ENCODE measurements around the gene NINJ1. TPM values are rescaled to one million over a fixed set of nuclear protein-coding genes. Genes with fewer than 3 reads are reported as not detected.

The NINJ1 gene
- total RNA-seq, 4 donors from 2014 or later = 58.8 to 81.6 (median 75.2) TPM

DNA sequence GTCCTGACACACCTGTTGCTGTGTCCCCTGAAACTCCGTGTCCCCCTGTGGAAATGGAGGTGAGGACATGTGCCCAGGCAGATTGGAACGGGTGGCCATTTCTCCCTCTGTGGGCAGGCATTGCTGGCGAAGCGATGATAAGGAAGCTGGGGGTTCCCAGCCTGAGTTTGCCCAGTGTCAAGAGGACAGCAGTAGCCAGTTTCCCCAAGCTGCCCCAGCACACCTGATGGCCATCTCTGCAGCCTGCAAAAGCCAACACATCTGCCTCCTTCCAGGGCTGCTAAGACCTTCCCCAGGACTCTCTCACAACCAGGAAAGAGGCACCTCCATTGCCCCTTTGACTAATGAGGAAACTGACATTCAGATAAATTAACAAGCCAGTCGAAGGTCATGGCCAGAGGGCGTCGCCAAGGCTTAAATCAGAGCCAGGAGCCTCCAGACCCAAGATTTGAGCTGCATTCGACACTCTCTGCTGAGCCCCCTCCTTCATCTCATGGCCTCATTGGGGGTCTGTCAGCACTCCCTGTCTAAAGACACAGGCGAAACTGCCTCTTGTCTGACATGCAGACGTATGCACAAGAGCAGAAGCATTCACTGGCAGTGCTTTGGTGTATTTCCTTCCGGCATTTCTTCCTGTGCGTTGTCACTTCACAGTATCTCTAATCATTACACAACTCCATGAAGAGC is 39.5 kb upstream of the NINJ1 start:
- H3K4me1 ChIP-seq = peaks cover 0 to 1% (median 0%) of the 10 kb centered on the region in 3 donors

DNA sequence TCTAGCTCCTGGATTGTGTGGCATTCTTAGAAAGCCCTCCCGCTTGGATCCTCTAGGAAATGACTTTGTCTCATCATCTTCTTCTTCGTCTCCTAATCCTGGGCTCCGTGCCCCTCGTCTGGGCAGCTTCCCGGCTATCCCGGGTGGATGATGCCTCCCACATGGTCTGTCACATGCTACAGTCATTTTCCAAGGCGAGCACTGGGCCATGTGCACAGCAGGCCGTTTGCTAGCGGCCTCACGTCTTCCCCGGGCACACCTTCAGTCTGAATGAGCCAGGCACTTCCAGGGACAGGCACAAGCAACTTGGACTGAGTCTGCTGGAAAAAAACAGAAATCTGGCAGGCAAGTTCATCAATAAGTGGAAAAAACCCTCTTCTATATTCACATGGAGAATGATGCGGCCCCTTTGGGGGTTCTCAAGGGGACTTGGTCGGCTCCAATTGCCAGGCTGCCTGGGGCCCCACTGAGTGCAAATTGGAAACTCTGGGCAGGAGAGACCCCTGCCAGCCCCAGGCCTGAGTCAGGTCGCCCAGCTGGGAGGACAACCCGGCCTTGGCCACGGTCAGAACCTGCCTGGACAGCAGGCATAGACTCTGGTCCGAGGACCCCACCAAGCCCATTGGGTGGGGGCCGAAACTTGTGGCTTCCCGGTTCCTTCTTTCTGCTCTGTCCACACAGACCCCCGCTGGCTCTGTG is 38.8 kb upstream of the NINJ1 start:
- Histone ChIP-seq H3K27ac (no peak overlapping the region), H3K27me3 (no peaks in the 10 kb centered on the region), H3K4me1 (peaks cover 0 to 8% (median 0%) of the 10 kb centered on the region in 3 donors), H3K9me3 (no peaks in the 10 kb centered on the region), H3K36me3 (no peaks in the 10 kb centered on the region), H3K4me3 (no peak overlapping the region)
- 53 to 68% methylated on average over 6 to 8 of the region's 20 CpGs for WGBS, 2 donors (ENCODE audit: low coverage in 1 of 2)
- TF ChIP-seq EP300 (IDR thresholded peaks at IDR 0.05) (no peak), POLR2AphosphoS5 (IDR thresholded peaks at IDR 0.05) (no peak), POLR2A (IDR thresholded peaks at IDR 0.05) (no peak)
- TF ChIP-seq, protein P1, sequence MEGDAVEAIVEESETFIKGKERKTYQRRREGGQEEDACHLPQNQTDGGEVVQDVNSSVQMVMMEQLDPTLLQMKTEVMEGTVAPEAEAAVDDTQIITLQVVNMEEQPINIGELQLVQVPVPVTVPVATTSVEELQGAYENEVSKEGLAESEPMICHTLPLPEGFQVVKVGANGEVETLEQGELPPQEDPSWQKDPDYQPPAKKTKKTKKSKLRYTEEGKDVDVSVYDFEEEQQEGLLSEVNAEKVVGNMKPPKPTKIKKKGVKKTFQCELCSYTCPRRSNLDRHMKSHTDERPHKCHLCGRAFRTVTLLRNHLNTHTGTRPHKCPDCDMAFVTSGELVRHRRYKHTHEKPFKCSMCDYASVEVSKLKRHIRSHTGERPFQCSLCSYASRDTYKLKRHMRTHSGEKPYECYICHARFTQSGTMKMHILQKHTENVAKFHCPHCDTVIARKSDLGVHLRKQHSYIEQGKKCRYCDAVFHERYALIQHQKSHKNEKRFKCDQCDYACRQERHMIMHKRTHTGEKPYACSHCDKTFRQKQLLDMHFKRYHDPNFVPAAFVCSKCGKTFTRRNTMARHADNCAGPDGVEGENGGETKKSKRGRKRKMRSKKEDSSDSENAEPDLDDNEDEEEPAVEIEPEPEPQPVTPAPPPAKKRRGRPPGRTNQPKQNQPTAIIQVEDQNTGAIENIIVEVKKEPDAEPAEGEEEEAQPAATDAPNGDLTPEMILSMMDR (IDR thresholded peaks at IDR 0.05) = no peak
- ATAC-seq = no peak

More for the DNA sequence above, 39.5 kb upstream of the NINJ1 start:
- TF ChIP-seq, protein P1 (IDR thresholded peaks at IDR 0.05) = no peak
- TF ChIP-seq POLR2A (IDR thresholded peaks at IDR 0.05) = no peak
- no peak for TF ChIP-seq POLR2AphosphoS5 (IDR thresholded peaks at IDR 0.05)
- 37 to 90% methylated on average over 2 to 7 of the region's 12 CpGs for WGBS, 2 donors (ENCODE audit: low coverage in 1 of 2)
- Histone ChIP-seq H3K36me3 (no peaks in the 10 kb centered on the region), H3K9me3 (no peaks in the 10 kb centered on the region), H3K27ac (no peak overlapping the region), H3K4me3 (no peak overlapping the region), H3K27me3 (no peaks in the 10 kb centered on the region)
- no peak for ATAC-seq

DNA sequence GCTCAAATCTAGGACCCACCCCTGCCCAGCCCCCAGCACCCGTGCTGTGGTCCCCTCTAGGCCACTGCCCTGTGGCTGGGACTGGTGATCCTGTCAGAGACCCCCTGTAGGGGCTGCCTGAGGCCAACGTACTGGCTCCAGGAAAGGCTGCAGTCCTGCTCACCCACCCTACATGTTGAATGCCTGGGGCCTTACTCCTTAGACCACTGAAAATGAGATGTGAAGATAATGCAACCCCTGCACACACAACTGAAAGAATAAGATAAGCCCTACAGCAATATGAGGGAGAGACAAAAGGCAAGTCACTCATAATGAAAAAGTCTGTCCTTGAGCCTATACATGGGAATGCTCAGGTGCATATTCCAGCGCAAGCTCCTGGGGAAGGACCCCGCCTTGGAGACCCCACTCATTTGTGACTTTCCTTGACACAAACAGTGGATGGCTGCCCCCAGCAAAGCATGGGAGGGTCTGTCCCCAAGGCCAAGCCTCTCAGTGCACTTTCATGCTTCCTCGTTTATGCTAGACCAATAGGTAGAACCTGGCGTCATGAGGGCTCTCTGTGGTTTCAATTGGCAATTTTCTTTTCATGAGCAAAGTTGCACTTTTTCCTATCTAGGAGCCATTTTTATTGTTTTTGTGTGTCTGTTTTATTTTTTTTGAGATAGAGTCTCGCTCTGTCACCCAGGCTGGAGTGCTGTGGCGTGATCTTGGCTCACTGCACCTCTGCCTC is 37.4 kb upstream of the NINJ1 start:
- Histone ChIP-seq H3K4me1 (peaks cover 0 to 11% (median 0%) of the 10 kb centered on the region in 3 donors), H3K27me3 (no peaks in the 10 kb centered on the region), H3K27ac (no peak overlapping the region), H3K9me3 (no peaks in the 10 kb centered on the region), H3K4me3 (no peak overlapping the region), H3K36me3 (no peaks in the 10 kb centered on the region)
- WGBS, 2 donors (ENCODE audit: low coverage in 1 of 2) = 87 to 100% methylated on average over 5 of the region's 8 CpGs
- no peak for ATAC-seq
- no peak for TF ChIP-seq EP300 (IDR thresholded peaks at IDR 0.05)
- TF ChIP-seq, protein P1 (IDR thresholded peaks at IDR 0.05) = no peak
- TF ChIP-seq POLR2AphosphoS5 (IDR thresholded peaks at IDR 0.05) = no peak

DNA sequence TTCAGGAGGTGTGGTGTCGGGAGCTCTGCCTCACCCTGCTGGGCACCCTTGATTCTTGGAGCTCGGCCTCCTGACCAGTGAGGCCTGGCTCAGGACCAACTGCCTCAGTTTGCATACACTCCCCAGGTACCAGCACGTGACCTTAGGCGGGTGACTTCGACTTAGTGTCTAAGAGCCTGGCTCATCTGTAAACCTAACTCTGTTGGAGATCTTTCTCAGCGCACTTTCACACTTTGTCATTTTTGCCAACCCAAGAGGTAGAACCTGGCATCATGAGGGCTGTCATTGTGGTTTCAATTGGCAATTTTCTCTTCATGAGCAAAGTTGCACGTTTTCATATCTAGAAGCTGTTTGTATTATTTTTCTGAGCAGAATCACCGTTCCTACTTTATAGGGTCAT is 36.5 kb upstream of the NINJ1 start:
- H3K27ac ChIP-seq = no peak overlapping the region
- H3K9me3 ChIP-seq = no peaks in the 10 kb centered on the region
- no peak overlapping the region for H3K4me3 ChIP-seq
- peaks cover 0 to 11% (median 0%) of the 10 kb centered on the region in 3 donors for H3K4me1 ChIP-seq
- no peaks in the 10 kb centered on the region for H3K36me3 ChIP-seq
- ATAC-seq = no peak
- no peak for TF ChIP-seq POLR2A (IDR thresholded peaks at IDR 0.05)
- no peak for TF ChIP-seq POLR2AphosphoS5 (IDR thresholded peaks at IDR 0.05)
- TF ChIP-seq EP300 (IDR thresholded peaks at IDR 0.05) = no peak
- TF ChIP-seq, protein P1 (IDR thresholded peaks at IDR 0.05) = no peak
- 87 to 95% methylated on average over 2 to 7 of the region's 8 CpGs for WGBS, 2 donors (ENCODE audit: low coverage in 1 of 2)
- no peaks in the 10 kb centered on the region for H3K27me3 ChIP-seq
